WTC11 (cell line): ENCODE measurements around the gene E2F4. TPM values are rescaled to one million over a fixed set of nuclear protein-coding genes. Genes with fewer than 3 reads are reported as not detected.

Experiments
- ATAC-seq: fragments of 200-7000 bp; cut with Tn5 transposase; 2 replicates; pipeline ENCODE4 v1.10.0; 2021; ENCODE audit warnings: mild to moderate bottlenecking, moderate library complexity
- CTCF ChIA-PET: fragments of 300-600 bp; sonication (Branson Sonifier 250); formaldehyde crosslinking; loops from one replicate; lab custom pipeline; 2021; ENCODE audit warnings: antibody characterized with exemption; lab: Charles Lee
- POLR2A ChIA-PET: fragments of 350-600 bp; sonication (Branson Sonifier 250); formaldehyde crosslinking; loops from one replicate; lab custom pipeline; 2021; ENCODE audit warnings: antibody characterized with exemption; lab: Charles Lee
- DNase-seq: peaks from one replicate; pipeline ENCODE4 v3.0.0; 2021; ENCODE audit warnings: low spot score
- H3K27ac Mint-ChIP-seq: 2 replicates; pipeline ENCODE4 v1.8.0; 2021; ENCODE audit warnings: mixed read lengths
- H3K27me3 Mint-ChIP-seq: 2 replicates; pipeline ENCODE4 v1.8.0; 2021; ENCODE audit warnings: low read depth, mild to moderate bottlenecking, moderate library complexity, mixed read lengths
- H3K36me3 Mint-ChIP-seq: 2 replicates; pipeline ENCODE4 v1.8.0; 2021; ENCODE audit warnings: mixed read lengths
- H3K4me1 Mint-ChIP-seq: 2 replicates; pipeline ENCODE4 v1.8.0; 2022; ENCODE audit warnings: mixed read lengths
- H3K4me3 Mint-ChIP-seq: 2 replicates; pipeline ENCODE4 v1.8.0; 2021; ENCODE audit warnings: mild to moderate bottlenecking, moderate library complexity, mixed read lengths
- H3K9me3 Mint-ChIP-seq: 2 replicates; pipeline ENCODE4 v1.8.0; 2021; ENCODE audit warnings: mixed read lengths
- CBFB ChIP-seq: sonication (generic); formaldehyde crosslinking; IDR thresholded peaks from 2 replicates; pipeline ENCODE4 v1.8.1; 2022; ENCODE audit warnings: mild to moderate bottlenecking, low read depth, missing genetic modification reagents
- ELF4 ChIP-seq: sonication (generic); formaldehyde crosslinking; IDR thresholded peaks from 2 replicates; pipeline ENCODE4 v1.8.1; 2022; ENCODE audit warnings: low read depth, mild to moderate bottlenecking, moderate library complexity, missing genetic modification reagents
- GTF2I ChIP-seq: fragments of 250-450 bp; sonication (Bioruptor Pico); conservative IDR thresholded peaks from 2 replicates; pipeline ENCODE4 v1.4.0; 2021; ENCODE audit warnings: mild to moderate bottlenecking
- NR3C1 ChIP-seq: sonication (generic); formaldehyde crosslinking; conservative IDR thresholded peaks from 2 replicates; pipeline ENCODE4 v1.8.1; 2023; ENCODE audit warnings: low read depth, mild to moderate bottlenecking, missing genetic modification reagents
- TCF7 ChIP-seq: sonication (generic); formaldehyde crosslinking; IDR thresholded peaks from 2 replicates; pipeline ENCODE4 v1.8.0; 2022; ENCODE audit warnings: mild to moderate bottlenecking, low read depth, missing genetic modification reagents, moderate library complexity
- ZNF121 ChIP-seq: sonication (generic); formaldehyde crosslinking; IDR thresholded peaks from 2 replicates; pipeline ENCODE4 v1.8.0; 2023; ENCODE audit warnings: missing genetic modification reagents
- ZNF219 ChIP-seq: sonication (generic); formaldehyde crosslinking; IDR thresholded peaks from 2 replicates; pipeline ENCODE4 v1.8.0; 2023; ENCODE audit warnings: missing genetic modification reagents, mild to moderate bottlenecking, borderline replicate concordance
- total RNA-seq: library from RNA; stranded (reverse); gene quantifications from 3 replicates; pipeline ENCODE4 v1.2.3, GENCODE V29; 2021
- TF ChIP-seq, protein P1 (sequence below): sonication (generic); formaldehyde crosslinking; IDR thresholded peaks from 2 replicates; pipeline ENCODE4 v1.8.0; 2022; ENCODE audit warnings: missing genetic modification reagents
- TF ChIP-seq, protein P2 (sequence below): sonication (generic); formaldehyde crosslinking; IDR thresholded peaks from 2 replicates; pipeline ENCODE4 v1.8.0; 2023; ENCODE audit warnings: missing genetic modification reagents, mild to moderate bottlenecking, borderline replicate concordance
- TF ChIP-seq, protein P3 (sequence below): fragments of 250-450 bp; sonication (Bioruptor Pico); conservative IDR thresholded peaks from 2 replicates; pipeline ENCODE4 v1.9.0; 2021; ENCODE audit warnings: mild to moderate bottlenecking
- TF ChIP-seq, protein P4 (sequence below): sonication (generic); formaldehyde crosslinking; IDR thresholded peaks from 2 replicates; pipeline ENCODE4 v1.8.1; 2022; ENCODE audit warnings: low read depth, missing genetic modification reagents, borderline replicate concordance
- TF ChIP-seq, protein P5 (sequence below): fragments of 250-450 bp; sonication (Bioruptor Pico); IDR thresholded peaks from 2 replicates; pipeline ENCODE4 v1.8.0; 2021; ENCODE audit warnings: mild to moderate bottlenecking
- TF ChIP-seq, protein P6 (sequence below): sonication (generic); formaldehyde crosslinking; IDR thresholded peaks from 2 replicates; pipeline ENCODE4 v1.8.1; 2023; ENCODE audit warnings: mild to moderate bottlenecking, moderate library complexity, missing genetic modification reagents
- TF ChIP-seq, protein P7 (sequence below): sonication (generic); formaldehyde crosslinking; IDR thresholded peaks from 2 replicates; pipeline ENCODE4 v1.8.0; 2022; ENCODE audit warnings: mild to moderate bottlenecking, missing genetic modification reagents

The E2F4 gene
- total RNA-seq, 1 experiment from 2014 or later: 85.0 TPM

DNA sequence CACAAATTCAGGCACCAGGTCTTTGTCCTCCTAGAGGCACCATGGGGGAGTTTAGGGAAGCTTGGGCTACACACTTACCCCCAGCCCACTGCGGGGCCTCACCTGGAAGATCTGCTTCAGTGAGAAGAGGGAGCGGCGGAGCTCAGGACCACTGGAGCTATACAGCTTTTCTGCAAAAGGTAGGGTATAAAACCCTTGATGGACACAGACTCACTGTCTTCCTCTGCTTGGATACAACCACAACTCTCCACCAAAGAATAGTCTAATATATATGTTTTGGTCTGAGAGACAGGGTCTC, 46.3 kb downstream of the E2F4 start (continued):
- TF ChIP-seq, protein P1, sequence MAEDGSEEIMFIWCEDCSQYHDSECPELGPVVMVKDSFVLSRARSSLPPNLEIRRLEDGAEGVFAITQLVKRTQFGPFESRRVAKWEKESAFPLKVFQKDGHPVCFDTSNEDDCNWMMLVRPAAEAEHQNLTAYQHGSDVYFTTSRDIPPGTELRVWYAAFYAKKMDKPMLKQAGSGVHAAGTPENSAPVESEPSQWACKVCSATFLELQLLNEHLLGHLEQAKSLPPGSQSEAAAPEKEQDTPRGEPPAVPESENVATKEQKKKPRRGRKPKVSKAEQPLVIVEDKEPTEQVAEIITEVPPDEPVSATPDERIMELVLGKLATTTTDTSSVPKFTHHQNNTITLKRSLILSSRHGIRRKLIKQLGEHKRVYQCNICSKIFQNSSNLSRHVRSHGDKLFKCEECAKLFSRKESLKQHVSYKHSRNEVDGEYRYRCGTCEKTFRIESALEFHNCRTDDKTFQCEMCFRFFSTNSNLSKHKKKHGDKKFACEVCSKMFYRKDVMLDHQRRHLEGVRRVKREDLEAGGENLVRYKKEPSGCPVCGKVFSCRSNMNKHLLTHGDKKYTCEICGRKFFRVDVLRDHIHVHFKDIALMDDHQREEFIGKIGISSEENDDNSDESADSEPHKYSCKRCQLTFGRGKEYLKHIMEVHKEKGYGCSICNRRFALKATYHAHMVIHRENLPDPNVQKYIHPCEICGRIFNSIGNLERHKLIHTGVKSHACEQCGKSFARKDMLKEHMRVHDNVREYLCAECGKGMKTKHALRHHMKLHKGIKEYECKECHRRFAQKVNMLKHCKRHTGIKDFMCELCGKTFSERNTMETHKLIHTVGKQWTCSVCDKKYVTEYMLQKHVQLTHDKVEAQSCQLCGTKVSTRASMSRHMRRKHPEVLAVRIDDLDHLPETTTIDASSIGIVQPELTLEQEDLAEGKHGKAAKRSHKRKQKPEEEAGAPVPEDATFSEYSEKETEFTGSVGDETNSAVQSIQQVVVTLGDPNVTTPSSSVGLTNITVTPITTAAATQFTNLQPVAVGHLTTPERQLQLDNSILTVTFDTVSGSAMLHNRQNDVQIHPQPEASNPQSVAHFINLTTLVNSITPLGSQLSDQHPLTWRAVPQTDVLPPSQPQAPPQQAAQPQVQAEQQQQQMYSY (CRISPR knock-in tag): no peak
- no peak for TF ChIP-seq ELF4 (CRISPR knock-in tag)
- TF ChIP-seq TCF7 (CRISPR knock-in tag): no peak
- TF ChIP-seq GTF2I (CRISPR knock-in tag): no peak
- no peak for TF ChIP-seq NR3C1 (CRISPR knock-in tag)

DNA sequence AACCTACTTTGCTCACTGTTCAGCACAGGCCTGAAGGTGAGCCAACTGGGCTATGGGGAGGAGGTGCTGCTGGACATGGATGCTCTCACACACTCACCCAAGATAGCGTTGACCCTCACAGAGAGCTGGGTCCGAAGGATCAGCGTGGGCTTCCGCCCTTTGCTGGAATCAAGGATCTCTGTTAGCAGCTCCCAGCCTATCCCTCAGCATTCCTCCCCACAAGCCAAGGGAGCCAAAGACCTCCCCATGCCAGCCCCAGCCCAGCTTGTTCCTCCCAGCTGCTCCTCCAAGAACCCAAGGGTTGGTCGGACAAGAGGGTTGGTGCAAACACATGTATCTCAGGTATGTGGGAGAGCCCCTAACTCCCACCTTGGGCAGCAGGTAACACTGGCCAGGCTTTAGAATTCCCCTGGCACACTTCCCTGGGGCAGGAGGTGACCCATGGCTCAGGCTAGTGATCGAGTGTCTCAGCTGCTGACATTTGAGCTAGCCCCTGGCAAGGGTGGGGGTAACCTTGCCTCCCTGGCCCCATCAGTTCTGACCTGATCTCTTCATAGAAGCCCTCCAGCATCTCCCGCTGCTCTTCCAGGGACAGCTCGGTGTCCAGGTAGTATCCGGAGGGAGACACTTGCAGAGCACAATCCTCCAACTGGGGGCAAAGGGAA, 47.0 kb downstream of the E2F4 start:
- DNase-seq (no peak), ATAC-seq (no peak)
- Mint-ChIP-seq H3K27me3 (no peaks in the 10 kb centered on the region), H3K36me3 (peaks cover 24% of the 10 kb centered on the region), H3K9me3 (no peaks in the 10 kb centered on the region), H3K4me3 (no peak overlapping the region), H3K27ac (no peak overlapping the region), H3K4me1 (peaks cover 22% of the 10 kb centered on the region)
- ChIA-PET CTCF (interaction anchor here (1.0 to 1.6 kb wide), 3 partner anchors 8 to 87 kb away, joined by 4 to 10 read pairs (median 4); no protein-coding TSS in a partner anchor), POLR2A (interaction anchor here (0.6 to 3.4 kb wide), 4 partner anchors 8 to 602 kb away, joined by 3 to 26 read pairs (median 4); partner anchors contain the start of genes FHOD1 and TMEM208)
- TF ChIP-seq, protein P1 (CRISPR knock-in tag): no peak
- TF ChIP-seq TCF7 (CRISPR knock-in tag) (no peak), ZNF219 (CRISPR knock-in tag) (no peak), ELF4 (CRISPR knock-in tag) (no peak), ZNF121 (no peak), CBFB (CRISPR knock-in tag) (no peak)
- TF ChIP-seq, protein P2, sequence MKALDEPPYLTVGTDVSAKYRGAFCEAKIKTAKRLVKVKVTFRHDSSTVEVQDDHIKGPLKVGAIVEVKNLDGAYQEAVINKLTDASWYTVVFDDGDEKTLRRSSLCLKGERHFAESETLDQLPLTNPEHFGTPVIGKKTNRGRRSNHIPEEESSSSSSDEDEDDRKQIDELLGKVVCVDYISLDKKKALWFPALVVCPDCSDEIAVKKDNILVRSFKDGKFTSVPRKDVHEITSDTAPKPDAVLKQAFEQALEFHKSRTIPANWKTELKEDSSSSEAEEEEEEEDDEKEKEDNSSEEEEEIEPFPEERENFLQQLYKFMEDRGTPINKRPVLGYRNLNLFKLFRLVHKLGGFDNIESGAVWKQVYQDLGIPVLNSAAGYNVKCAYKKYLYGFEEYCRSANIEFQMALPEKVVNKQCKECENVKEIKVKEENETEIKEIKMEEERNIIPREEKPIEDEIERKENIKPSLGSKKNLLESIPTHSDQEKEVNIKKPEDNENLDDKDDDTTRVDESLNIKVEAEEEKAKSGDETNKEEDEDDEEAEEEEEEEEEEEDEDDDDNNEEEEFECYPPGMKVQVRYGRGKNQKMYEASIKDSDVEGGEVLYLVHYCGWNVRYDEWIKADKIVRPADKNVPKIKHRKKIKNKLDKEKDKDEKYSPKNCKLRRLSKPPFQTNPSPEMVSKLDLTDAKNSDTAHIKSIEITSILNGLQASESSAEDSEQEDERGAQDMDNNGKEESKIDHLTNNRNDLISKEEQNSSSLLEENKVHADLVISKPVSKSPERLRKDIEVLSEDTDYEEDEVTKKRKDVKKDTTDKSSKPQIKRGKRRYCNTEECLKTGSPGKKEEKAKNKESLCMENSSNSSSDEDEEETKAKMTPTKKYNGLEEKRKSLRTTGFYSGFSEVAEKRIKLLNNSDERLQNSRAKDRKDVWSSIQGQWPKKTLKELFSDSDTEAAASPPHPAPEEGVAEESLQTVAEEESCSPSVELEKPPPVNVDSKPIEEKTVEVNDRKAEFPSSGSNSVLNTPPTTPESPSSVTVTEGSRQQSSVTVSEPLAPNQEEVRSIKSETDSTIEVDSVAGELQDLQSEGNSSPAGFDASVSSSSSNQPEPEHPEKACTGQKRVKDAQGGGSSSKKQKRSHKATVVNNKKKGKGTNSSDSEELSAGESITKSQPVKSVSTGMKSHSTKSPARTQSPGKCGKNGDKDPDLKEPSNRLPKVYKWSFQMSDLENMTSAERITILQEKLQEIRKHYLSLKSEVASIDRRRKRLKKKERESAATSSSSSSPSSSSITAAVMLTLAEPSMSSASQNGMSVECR: no peak
- TF ChIP-seq, protein P3, sequence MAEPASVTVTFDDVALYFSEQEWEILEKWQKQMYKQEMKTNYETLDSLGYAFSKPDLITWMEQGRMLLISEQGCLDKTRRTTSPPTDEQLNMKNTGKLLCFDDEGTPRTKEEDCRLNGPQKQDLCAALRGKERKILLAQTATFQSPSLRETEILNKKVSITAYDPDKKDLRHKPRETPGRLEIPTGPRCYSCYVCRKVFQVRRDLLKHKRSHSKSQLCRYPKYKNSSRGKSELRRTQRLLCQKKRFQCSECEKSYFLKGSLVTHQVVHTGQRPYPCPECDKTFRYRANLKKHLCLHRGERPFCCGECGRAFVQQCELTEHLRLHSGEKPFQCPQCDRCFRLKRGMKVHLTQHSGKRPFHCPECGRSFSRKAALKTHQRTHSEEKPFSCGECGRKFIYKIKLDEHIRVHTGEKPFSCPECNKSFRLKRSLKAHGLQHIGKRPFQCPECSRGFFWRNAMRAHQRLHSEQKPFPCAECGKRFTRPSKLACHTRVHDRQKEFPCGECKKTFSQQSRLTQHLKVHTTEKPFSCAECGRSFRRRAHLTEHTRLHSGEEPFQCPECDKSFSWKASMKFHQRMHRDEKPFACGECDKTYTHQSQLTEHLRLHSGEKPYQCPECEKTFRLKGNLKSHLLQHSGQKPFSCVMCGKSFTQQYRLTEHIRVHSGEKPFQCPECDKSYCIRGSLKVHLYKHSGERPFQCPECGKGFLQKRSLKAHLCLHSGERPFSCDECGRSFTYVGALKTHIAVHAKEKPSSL (CRISPR knock-in tag): no peak
- TF ChIP-seq, protein P4, sequence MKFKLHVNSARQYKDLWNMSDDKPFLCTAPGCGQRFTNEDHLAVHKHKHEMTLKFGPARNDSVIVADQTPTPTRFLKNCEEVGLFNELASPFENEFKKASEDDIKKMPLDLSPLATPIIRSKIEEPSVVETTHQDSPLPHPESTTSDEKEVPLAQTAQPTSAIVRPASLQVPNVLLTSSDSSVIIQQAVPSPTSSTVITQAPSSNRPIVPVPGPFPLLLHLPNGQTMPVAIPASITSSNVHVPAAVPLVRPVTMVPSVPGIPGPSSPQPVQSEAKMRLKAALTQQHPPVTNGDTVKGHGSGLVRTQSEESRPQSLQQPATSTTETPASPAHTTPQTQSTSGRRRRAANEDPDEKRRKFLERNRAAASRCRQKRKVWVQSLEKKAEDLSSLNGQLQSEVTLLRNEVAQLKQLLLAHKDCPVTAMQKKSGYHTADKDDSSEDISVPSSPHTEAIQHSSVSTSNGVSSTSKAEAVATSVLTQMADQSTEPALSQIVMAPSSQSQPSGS: no peak
- TF ChIP-seq, protein P5, sequence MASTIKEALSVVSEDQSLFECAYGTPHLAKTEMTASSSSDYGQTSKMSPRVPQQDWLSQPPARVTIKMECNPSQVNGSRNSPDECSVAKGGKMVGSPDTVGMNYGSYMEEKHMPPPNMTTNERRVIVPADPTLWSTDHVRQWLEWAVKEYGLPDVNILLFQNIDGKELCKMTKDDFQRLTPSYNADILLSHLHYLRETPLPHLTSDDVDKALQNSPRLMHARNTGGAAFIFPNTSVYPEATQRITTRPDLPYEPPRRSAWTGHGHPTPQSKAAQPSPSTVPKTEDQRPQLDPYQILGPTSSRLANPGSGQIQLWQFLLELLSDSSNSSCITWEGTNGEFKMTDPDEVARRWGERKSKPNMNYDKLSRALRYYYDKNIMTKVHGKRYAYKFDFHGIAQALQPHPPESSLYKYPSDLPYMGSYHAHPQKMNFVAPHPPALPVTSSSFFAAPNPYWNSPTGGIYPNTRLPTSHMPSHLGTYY (CRISPR knock-in tag): no peak
- TF ChIP-seq, protein P6, sequence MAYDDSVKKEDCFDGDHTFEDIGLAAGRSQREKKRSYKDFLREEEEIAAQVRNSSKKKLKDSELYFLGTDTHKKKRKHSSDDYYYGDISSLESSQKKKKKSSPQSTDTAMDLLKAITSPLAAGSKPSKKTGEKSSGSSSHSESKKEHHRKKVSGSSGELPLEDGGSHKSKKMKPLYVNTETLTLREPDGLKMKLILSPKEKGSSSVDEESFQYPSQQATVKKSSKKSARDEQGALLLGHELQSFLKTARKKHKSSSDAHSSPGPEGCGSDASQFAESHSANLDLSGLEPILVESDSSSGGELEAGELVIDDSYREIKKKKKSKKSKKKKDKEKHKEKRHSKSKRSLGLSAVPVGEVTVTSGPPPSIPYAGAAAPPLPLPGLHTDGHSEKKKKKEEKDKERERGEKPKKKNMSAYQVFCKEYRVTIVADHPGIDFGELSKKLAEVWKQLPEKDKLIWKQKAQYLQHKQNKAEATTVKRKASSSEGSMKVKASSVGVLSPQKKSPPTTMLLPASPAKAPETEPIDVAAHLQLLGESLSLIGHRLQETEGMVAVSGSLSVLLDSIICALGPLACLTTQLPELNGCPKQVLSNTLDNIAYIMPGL (CRISPR knock-in tag): no peak
- TF ChIP-seq, protein P7, sequence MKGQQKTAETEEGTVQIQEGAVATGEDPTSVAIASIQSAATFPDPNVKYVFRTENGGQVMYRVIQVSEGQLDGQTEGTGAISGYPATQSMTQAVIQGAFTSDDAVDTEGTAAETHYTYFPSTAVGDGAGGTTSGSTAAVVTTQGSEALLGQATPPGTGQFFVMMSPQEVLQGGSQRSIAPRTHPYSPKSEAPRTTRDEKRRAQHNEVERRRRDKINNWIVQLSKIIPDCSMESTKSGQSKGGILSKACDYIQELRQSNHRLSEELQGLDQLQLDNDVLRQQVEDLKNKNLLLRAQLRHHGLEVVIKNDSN (CRISPR knock-in tag): no peak
